PC-9 (cell line): ENCODE results near the gene PRKAR2B.

ENCODE experiments used
- EZH2 ChIP-seq: fragments of 200-600 bp; sonication (generic); IDR thresholded peaks from 2 replicates; pipeline ENCODE4 v1.8.0; 2017; ENCODE audit warnings: antibody characterized with exemption, low read depth
- TF ChIP-seq, protein P1 (sequence below): fragments of 200-600 bp; sonication (generic); conservative IDR thresholded peaks from 2 replicates; pipeline ENCODE4 v1.6.1; 2017; ENCODE audit warnings: mixed run types, antibody characterized with exemption, mild to moderate bottlenecking, moderate library complexity

DNA sequence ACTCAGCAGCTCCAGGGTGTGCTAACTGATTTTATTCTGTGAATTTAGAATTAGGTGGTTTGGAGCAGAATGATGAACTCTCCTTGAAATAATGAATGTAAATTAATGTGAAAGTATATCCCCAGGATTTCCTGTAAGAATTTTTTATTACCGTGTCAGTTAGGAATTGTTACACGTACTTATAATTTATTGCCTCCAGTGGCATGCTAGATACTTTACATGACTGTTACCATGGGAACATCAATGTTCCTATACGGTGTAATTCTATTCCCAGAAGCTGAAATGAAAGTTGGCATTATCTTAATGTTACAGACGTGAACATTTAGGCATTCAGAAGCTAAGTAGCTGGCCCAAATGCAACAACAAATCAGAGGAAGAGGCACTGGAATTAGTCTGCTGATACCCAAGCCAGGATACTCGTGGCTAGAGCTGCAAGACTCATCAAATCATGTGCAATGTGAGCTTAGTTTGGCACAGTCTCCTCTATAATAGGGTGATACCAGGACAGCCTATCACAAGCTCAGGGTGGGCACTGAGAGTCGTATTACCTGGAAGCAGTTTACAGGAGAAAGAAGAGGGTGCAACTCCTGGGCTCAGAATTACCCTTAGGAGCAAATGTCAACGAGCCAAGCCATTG is 30.0 kb upstream of the PRKAR2B start:
- TF ChIP-seq, protein P1, sequence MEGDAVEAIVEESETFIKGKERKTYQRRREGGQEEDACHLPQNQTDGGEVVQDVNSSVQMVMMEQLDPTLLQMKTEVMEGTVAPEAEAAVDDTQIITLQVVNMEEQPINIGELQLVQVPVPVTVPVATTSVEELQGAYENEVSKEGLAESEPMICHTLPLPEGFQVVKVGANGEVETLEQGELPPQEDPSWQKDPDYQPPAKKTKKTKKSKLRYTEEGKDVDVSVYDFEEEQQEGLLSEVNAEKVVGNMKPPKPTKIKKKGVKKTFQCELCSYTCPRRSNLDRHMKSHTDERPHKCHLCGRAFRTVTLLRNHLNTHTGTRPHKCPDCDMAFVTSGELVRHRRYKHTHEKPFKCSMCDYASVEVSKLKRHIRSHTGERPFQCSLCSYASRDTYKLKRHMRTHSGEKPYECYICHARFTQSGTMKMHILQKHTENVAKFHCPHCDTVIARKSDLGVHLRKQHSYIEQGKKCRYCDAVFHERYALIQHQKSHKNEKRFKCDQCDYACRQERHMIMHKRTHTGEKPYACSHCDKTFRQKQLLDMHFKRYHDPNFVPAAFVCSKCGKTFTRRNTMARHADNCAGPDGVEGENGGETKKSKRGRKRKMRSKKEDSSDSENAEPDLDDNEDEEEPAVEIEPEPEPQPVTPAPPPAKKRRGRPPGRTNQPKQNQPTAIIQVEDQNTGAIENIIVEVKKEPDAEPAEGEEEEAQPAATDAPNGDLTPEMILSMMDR: no peak
- no peak for TF ChIP-seq EZH2
